ENCODE measurements around the gene ERFL. TPM values are rescaled to one million over a fixed set of nuclear protein-coding genes. Genes with fewer than 3 reads are reported as not detected.
A peak's percentile ranks its signal among the peaks of the same experiment; 100 is the strongest.
"Not testable (repeated sequence)": the region's sequence is repeated elsewhere in the genome, so short reads cannot be mapped to it uniquely, and the experiment has no call there.

ERFL gene
- total RNA-seq, 1 experiment from 2014 or later, result not detected

DNA sequence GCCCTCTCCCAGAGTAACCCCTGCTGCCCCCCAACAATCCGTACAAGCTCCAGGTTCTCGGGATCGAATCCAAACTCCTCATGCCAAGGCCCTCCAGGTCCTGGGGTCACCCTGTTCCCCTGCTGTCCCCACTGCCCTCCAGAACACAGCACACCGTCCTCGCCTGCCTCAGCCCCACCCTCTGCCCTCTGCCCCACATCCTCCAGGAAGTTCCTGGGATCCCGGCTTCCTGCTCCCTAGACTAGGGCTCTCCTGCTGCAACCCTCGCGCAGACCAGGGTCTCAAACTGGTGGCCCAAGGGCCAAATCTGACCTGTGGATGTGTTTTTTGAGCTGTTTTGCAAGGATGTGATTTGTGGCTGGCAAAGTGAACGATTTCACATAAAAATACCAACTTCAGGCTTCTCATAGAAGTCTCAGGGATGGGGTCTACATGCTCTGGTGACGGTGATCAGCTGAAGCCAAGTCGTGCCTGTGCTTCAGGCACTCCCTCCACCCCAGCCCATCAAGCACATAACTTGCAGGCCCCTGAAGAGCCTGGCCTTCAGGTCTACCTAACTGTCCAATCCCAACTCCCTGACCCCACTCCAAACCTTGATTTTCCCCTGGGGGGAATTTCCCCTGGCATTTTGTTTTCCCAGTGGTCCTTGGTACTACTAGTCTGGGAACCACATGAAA, 29.1 kb upstream of the ERFL start:
- Histone ChIP-seq H3K27me3 (no peaks in the 10 kb centered on the region), H3K4me1 (peaks cover 5% of the 10 kb centered on the region; the same call in 1 of the 2 replicates), H3K27ac (no peak overlapping the region), H3K9me3 (replicated peaks) (no peaks in the 10 kb centered on the region), H3K4me3 (no peak overlapping the region), H3K36me3 (0 out of 2 replicates have a peak, but pooled peaks cover 2% of the 10 kb centered on the region)
- no peak for DNase-seq

DNA sequence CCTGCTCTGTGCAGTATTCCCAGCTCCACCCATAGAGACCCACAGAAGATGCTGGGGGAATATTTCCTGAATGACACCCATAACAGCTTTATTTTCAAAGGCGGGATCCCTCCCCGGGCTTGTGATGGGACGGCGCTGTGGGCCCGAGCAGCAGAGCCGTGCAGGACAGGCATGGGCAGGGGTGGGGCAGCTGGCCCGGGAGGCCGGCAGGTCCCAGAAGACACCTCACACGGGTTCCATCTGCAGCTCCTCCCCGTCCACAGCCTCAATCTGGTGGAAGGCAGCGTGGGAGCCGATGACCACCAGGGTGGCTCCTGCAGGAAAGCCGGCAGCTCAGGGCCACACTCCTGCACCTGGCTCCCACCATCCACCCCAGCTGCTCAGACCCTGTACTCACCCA, 28.4 kb upstream of the ERFL start:
- Histone ChIP-seq H3K4me1 (peaks cover 5% of the 10 kb centered on the region; the same call in 1 of the 2 replicates), H3K27me3 (no peaks in the 10 kb centered on the region)

DNA sequence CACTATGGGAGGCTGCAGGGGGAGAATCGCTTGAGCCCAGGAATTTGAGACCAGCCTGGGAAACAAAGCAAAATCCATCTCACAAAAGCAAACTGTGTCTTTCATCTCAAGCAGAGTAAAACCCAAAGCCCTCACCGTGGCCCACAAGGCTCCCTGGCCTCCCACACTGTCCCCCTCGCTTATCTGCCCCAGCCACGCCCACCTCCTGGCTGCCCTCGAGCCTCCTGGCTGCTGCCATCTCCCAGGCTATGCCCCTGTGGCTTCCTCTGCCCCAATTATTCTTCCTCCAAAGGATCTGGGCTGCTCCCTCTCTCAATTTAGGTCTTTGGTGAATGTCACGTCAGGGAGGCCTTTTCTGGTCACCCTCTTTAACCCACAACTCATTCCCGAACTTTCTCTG, 27.3 kb upstream of the ERFL start:
- no peak for DNase-seq
- no peak overlapping the region for H3K27ac ChIP-seq
- peaks cover 5% of the 10 kb centered on the region; the same call in 1 of the 2 replicates for H3K4me1 ChIP-seq
- no peaks in the 10 kb centered on the region for H3K27me3 ChIP-seq
- H3K4me3 ChIP-seq, result no peak overlapping the region
- 0 out of 2 replicates have a peak, but pooled peaks cover 2% of the 10 kb centered on the region for H3K36me3 ChIP-seq
- no peaks in the 10 kb centered on the region for H3K9me3 ChIP-seq (replicated peaks)

More for the DNA sequence above, 28.4 kb upstream of the ERFL start:
- Histone ChIP-seq H3K4me3 (no peak overlapping the region), H3K36me3 (0 out of 2 replicates have a peak, but pooled peaks cover 2% of the 10 kb centered on the region), H3K27ac (no peak overlapping the region), H3K9me3 (replicated peaks) (no peaks in the 10 kb centered on the region)
- DNase-seq, result no peak

- Histone ChIP-seq H3K36me3 (no peaks in the 10 kb centered on the region), H3K27me3 (no peaks in the 10 kb centered on the region), H3K4me3 (no peak overlapping the region), H3K9me3 (replicated peaks) (no peaks in the 10 kb centered on the region), H3K27ac (no peak overlapping the region), H3K4me1 (no peaks in the 10 kb centered on the region)
- DNase-seq, result peak; percentile 83 to 94
These were observed 23.5 kb upstream of the ERFL start for GRCh38 chr19:41951686-41952172.

DNA sequence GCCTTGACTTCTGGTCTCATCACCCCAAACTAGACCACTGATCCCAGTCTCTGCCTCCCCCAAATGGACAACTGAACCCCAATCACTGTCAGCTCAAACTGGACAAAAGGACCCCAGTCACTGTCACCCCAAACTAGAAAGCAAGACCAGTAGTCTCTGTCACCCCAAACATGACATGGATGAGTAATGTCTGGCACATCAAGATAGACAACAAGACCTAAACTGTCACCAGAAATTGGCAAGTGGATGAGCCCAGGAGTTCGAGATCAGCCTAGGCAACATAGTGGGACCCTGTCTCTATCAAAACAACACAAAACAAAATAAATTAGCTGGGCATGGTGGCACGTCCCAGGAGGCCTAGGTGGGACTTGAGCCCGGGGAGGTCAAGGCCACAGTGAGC, 18.8 kb upstream of the ERFL start:
- Histone ChIP-seq H3K4me3 (no peak overlapping the region), H3K36me3 (no peaks in the 10 kb centered on the region), H3K27ac (no peak overlapping the region), H3K4me1 (0 out of 2 replicates have a peak, but pooled peaks cover 2% of the 10 kb centered on the region), H3K27me3 (no peaks in the 10 kb centered on the region), H3K9me3 (replicated peaks) (no peaks in the 10 kb centered on the region)
- no peak for DNase-seq

DNA sequence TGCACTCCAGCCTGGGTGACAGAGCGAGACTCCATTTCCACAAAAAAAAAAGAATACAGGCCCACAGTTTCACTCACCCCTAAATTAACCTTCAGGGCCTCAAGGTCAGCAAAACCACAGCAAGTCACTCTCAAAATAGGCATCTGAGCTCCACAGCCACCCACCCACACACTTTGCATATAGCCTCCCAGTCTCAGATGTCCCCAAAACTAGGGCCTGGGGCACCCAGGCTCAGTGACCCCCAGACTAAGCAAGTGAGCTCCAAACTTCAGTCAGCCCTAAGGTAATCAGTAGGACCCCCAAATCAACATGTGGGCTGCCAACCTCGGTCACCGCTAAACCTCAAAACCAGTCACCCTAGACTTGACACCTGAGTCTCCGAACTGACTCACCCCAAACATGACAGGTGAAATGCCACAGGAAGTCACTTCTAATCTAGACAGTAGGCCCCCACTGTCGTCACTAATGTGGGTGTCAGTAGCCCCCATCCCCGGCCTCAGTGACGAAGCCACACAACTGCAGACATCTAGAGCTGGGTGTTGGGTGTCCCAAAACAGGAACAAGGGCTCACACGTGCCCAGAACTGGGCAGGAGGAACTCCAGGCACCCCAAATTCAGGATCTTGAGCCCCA, 17.0 kb upstream of the ERFL start:
- Histone ChIP-seq H3K4me1 (0 out of 2 replicates have a peak, but pooled peaks cover 2% of the 10 kb centered on the region), H3K27me3 (peaks cover 7% of the 10 kb centered on the region; the same call in 1 of the 2 replicates), H3K27ac (no peak overlapping the region), H3K36me3 (no peaks in the 10 kb centered on the region), H3K9me3 (replicated peaks) (no peaks in the 10 kb centered on the region), H3K4me3 (no peak overlapping the region)
- no peak for DNase-seq

DNA sequence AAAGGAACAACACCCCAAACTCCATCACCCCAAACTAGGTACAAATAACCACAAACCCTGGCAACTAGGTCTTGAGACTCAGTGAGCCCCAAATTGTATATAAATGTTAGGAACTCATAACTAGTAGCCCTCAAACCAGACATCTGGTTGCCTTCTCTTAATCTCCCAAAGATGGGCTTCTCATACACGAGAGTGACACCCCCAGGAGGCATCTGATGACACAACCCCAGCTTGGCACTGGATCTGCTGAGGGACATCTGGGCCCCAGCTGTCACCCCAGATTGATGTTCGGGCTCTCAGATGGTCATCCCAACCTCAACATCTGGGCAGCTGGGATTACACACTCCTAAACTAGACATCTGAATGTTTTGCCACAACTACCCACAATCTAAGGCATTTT, 16.1 kb upstream of the ERFL start:
- Histone ChIP-seq H3K36me3 (no peaks in the 10 kb centered on the region), H3K9me3 (replicated peaks) (no peaks in the 10 kb centered on the region), H3K4me3 (no peak overlapping the region), H3K4me1 (0 out of 2 replicates have a peak, but pooled peaks cover 2% of the 10 kb centered on the region), H3K27ac (no peak overlapping the region), H3K27me3 (peaks cover 7% of the 10 kb centered on the region; the same call in 1 of the 2 replicates)
- no peak for DNase-seq

DNA sequence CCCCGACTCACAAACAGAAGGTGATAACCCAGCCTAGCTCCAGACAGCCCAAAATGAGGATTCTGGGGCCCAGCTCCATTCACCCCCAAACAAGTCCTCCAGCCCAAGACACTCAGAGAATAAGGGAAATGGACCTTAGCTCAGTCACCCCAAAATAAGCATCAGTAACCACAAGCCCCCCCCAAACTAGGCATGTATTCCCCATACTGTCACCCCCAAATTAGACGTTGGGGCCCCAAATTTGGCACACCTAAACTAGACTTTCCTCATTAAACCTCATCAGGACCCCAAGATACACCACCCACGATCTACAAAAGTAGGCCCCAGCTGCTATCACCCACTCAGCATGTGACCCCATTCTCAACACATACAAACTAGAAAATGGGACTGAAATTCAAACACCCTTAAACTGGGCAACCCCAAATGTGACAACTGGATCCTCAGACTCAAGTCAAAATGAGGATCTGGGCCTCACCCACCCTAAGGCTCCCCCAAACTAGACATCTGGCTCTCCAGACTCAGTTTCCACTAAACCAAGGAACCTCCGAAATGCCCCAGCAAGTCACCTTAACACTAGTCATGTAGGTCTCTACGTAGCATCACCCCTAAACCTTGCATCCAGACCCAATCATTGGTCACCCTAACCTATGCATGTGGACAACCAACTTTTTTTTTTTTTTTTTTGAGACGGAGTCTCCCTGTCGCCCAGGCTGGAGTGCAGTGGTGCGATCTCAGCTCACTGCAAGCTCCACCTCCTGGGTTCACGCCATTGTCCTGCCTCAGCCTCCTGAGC, 13.4 kb upstream of the ERFL start:
- no peak overlapping the region for H3K27ac ChIP-seq
- no peak overlapping the region for H3K4me3 ChIP-seq
- no peaks in the 10 kb centered on the region for H3K36me3 ChIP-seq
- no peak for DNase-seq
- H3K27me3 ChIP-seq, result peaks cover 20% of the 10 kb centered on the region; the same call in 1 of the 2 replicates
- H3K9me3 ChIP-seq (replicated peaks), result no peaks in the 10 kb centered on the region
- H3K4me1 ChIP-seq, result 0 out of 2 replicates have a peak, but pooled peaks cover 2% of the 10 kb centered on the region

DNA sequence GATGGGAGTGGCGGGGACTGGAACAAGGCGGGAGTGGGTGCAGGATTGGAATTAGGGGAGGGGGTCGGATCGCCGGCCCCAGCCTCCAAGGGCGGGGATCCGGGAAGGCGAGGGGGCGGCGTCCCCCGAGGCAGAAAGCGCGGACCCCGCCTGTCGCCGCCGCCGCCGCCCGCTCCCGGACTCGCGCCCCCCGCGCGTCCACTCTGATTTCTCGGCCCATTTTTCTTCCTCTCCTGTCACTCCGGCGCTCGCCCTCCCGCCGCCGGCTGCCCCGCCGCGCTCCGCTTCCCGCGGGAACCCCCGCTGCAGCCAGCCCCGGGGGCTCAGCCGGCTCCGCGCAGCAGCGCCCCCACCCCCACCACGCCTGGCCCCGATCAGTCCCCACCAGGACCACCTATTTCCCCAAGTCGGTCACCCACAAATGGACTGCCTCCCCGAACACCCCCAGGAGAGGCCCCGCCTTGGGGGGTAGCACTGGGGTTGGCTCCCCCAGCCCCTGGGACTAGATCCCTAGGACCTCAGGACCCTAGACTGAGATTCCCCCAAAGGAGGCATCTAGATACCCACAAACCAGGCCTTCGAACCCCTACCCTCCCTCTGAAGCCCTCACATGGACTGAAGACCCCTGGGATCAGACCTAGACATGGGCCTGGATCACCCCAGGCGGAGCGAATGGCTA, 12.6 kb upstream of the ERFL start:
- no peak for DNase-seq
- Histone ChIP-seq H3K4me3 (peak overlapping the region; percentile 68), H3K36me3 (no peaks in the 10 kb centered on the region), H3K27me3 (peaks cover 27% of the 10 kb centered on the region; the same call in 1 of the 2 replicates), H3K4me1 (0 out of 2 replicates have a peak, but pooled peaks cover 2% of the 10 kb centered on the region), H3K9me3 (replicated peaks) (no peaks in the 10 kb centered on the region), H3K27ac (peak overlapping the region; percentile 45; the same call in 1 of the 2 replicates)

DNA sequence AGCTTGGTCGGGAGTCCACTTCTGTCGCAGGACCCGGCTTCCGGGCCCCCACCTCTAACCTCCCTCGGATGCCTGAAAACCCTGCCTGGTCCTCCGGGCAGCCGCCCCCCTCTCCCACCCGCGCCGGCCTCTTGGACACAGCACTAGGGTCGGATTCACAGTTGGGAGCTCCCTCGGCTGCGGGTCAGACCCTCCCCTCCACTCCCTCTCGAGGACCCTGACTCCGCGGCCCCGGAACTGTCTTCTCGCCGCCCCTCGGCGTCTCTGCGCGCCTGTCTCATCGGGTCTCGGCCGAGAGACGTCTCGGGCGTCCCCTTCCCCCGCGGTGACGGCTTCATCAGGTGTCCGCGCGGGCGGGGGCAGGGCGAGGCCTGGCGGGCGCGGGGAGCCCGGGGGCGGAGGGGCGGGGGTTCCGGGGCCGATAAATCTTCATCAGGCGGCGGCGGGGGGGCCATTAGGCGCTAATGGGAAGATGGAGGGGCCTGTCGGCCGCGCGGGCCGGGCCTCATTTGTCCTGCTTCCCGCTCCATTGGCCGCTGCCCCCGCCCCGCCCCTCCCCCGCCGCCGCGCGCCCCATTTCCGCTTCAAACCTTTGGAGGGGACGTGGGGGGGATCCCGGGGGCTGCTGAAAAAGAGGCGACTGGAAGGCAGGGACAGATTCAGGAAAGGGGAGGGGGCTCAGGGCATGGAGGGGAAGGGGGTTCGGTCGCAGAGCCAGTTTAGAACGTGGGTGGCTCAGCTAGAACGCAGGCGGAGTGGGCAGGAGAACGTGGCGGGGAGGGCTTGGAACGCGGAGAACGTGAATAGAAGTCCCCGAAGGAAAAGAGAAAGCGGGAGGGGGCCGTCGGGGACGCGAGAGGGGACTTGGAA, 11.8 kb upstream of the ERFL start:
- H3K9me3 ChIP-seq (replicated peaks), result no peaks in the 10 kb centered on the region
- H3K4me1 ChIP-seq, result peaks cover 4% of the 10 kb centered on the region
- H3K27ac ChIP-seq, result peak overlapping the region; percentile 45
- peak; percentile 68 to 70 for DNase-seq
- H3K27me3 ChIP-seq, result peaks cover 32% of the 10 kb centered on the region; the same call in 1 of the 2 replicates
- H3K4me3 ChIP-seq, result peak overlapping the region; percentile 68
- H3K36me3 ChIP-seq, result no peaks in the 10 kb centered on the region

GRCh38 chr19:41939209-41939608, 11.0 kb upstream of the ERFL start:
- H3K36me3 ChIP-seq; DNase-seq; H3K27ac ChIP-seq; H3K4me3 ChIP-seq; H3K4me1 ChIP-seq; H3K9me3 ChIP-seq (replicated peaks): not testable (repeated sequence)
- peaks cover 37% of the 10 kb centered on the region; the same call in 1 of the 2 replicates for H3K27me3 ChIP-seq

DNA sequence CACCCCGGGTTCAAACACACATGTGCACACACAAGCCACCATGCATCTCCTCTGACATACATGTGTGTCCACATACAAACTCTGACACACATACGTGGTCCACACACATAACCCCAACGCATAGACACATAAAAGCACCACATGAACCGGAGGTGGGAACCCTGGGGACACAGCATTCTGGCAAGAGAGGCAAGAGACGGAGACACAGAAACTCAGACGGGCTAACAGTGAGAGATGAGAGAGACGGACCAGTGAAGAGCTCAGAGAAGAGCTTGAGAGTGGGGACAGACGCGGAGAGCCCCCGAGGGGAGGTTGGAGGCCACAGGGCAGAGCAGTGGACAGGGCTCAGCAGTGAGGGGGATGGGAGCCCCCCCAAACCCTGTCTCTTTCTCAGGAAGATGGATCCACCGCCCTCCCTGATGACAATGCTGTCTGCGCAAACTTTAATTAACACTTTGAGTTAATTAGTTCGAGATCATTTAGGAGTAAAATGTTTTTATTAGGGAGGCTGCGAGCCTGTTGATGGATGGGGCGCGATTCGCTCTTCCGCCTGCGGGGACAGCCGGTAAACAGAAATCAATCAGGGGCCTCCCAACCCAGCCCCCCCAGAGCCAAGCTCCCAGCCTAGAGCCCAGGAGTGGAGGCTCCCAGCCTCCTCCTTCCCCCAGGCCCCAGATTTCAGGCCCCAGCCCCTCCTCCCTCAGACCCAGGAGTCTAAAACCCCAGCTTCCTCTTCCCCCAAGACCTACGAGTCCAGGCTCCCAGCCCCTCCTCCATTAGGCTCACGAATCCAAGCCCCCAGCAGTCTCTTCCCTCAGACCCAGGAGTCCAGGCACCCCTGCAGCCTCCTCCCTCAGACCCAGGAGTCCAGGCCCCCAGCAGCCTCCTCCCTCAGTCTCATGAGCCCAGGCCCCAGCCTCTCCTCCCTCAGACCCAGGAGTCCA, 9.5 kb upstream of the ERFL start:
- Histone ChIP-seq H3K4me3 (no peak overlapping the region), H3K9me3 (replicated peaks) (no peaks in the 10 kb centered on the region), H3K27ac (no peak overlapping the region), H3K27me3 (peaks cover 49% of the 10 kb centered on the region; the same call in 1 of the 2 replicates), H3K4me1 (peaks cover 6% of the 10 kb centered on the region), H3K36me3 (no peaks in the 10 kb centered on the region)
- no peak for DNase-seq

All from SJCRH30 (cell line).